ENCODE data around the gene VAV1. TPM values are rescaled to one million over a fixed set of nuclear protein-coding genes. Genes with fewer than 3 reads are reported as not detected.
"Not testable (repeated sequence)": the region's sequence is repeated elsewhere in the genome, so short reads cannot be mapped to it uniquely, and the experiment has no call there.

Gene VAV1
- total and polyA plus RNA-seq, 2 donors (not counting 3 experiments of a cell fraction or from before 2014, with no cell fraction given), result not detected

DNA sequence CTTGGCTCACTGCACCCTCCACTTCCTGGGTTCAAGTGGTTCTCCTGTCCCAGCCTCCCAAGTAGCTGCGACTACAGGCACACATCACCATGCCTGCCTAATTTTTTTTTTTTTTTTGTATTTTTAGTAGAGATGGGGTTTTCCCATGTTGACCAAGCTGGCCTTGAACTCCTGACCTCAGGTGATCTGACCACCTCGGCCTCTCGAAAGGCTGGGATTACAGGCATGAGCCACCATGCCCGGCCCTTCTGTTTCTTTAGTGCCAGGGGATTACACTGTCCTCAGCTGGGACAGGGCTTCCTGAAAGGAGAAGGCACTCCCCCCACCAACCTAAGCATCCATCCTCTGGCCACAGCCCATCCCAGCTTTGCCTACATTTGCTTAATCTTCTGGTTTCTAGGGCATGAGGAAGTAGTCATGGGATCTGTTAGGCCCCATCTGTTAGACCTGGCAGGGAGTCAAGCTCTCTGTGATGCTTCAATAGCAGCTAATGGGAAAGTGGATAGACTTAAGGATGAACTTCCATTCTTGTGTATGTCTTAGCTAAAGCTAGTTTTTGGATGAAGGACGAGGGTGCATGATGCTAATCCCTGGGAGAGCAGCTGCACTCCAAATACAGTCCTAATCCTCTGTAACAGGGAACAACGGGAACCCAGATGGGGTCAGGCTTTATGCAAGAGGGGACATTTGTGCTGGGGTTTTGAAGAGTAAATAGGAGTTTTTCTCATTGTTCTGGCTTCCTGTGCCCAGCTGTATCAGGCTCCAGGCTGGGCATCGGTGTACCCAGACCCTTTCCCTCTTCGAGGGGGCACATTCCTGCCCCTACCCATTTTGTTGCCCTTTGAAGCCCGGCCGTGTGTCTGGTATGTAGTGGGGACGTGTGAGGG, 2.6 kb downstream of the VAV1 start:
- FAIRE-seq, result no peak
- Histone ChIP-seq H3K27me3 (ENCODE audit: control insufficient read depth in 2 of 2, insufficient read depth in 2 of 2, low read length in 2 of 2) (no peaks in the 10 kb centered on the region), H3K4me3 (replicated peaks in 1 of 3; ENCODE audit: insufficient read depth in 1 of 3, low read depth in 1 of 3, low read length in 3 of 3) (no peak overlapping the region), H4K20me1 (replicated peaks; ENCODE audit: control insufficient read depth, extremely low read depth, insufficient read depth, low read length) (no peaks in the 10 kb centered on the region), H3K36me3 (ENCODE audit: control insufficient read depth in 2 of 2, extremely low read depth in 1 of 2, insufficient read depth in 2 of 2, low read length in 2 of 2) (no peaks in the 10 kb centered on the region), H3K9me1 (replicated peaks; ENCODE audit: control insufficient read depth, extremely low read depth, insufficient read depth, low read length) (no peaks in the 10 kb centered on the region), H3K79me2 (ENCODE audit: control insufficient read depth, insufficient read depth, low read length) (no peaks in the 10 kb centered on the region), H2AFZ (ENCODE audit: low read depth, low read length) (no peak overlapping the region), H3K4me2 (ENCODE audit: insufficient read depth, low read length) (no peak overlapping the region), H3K9me3 (replicated peaks; ENCODE audit: control insufficient read depth, insufficient read depth, low read length) (no peaks in the 10 kb centered on the region), H3K9ac (replicated peaks; ENCODE audit: extremely low read depth, insufficient read depth, low read length) (no peak overlapping the region), H3K4me1 (ENCODE audit: control insufficient read depth, extremely low read depth, insufficient read depth, low read length) (no peaks in the 10 kb centered on the region), H3K27ac (ENCODE audit: insufficient read depth, low read depth, low read length) (no peak overlapping the region)
- ChIA-PET CTCF (interaction anchor here (2.2 to 4.1 kb wide), 2 partner anchors 88 to 258 kb away, joined by 5 to 21 read pairs; no protein-coding TSS in a partner anchor), POLR2A (no interaction called here)
- TF ChIP-seq EZH2 (IDR thresholded peaks at IDR 0.05; ENCODE audit: borderline replicate concordance, low read depth, low read length, severe bottlenecking) (no peak), GATA2 (IDR thresholded peaks at IDR 0.05; ENCODE audit: insufficient read depth, insufficient read length, low read depth, low read length) (no peak), JUN (IDR thresholded peaks at IDR 0.05; ENCODE audit: borderline replicate concordance, insufficient read depth, insufficient read length, low read depth) (no peak), POLR2AphosphoS5 (IDR thresholded peaks at IDR 0.05; ENCODE audit: insufficient read depth, low read depth, low read length) (no peak), MYC (IDR thresholded peaks at IDR 0.05; ENCODE audit: low read depth, low read length) (no peak), MAX (IDR thresholded peaks at IDR 0.05; ENCODE audit: insufficient read depth, insufficient read length) (no peak), POLR2A (IDR thresholded peaks at IDR 0.05; ENCODE audit: low read depth, low read length) (no peak), FOS (IDR thresholded peaks at IDR 0.05; ENCODE audit: borderline replicate concordance, insufficient read depth, low read length) (no peak)
- TF ChIP-seq, protein P1, sequence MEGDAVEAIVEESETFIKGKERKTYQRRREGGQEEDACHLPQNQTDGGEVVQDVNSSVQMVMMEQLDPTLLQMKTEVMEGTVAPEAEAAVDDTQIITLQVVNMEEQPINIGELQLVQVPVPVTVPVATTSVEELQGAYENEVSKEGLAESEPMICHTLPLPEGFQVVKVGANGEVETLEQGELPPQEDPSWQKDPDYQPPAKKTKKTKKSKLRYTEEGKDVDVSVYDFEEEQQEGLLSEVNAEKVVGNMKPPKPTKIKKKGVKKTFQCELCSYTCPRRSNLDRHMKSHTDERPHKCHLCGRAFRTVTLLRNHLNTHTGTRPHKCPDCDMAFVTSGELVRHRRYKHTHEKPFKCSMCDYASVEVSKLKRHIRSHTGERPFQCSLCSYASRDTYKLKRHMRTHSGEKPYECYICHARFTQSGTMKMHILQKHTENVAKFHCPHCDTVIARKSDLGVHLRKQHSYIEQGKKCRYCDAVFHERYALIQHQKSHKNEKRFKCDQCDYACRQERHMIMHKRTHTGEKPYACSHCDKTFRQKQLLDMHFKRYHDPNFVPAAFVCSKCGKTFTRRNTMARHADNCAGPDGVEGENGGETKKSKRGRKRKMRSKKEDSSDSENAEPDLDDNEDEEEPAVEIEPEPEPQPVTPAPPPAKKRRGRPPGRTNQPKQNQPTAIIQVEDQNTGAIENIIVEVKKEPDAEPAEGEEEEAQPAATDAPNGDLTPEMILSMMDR (IDR thresholded peaks at IDR 0.05; ENCODE audit: extremely low read depth in 1 of 2, insufficient read depth in 1 of 2, low read depth in 1 of 2, low read length in 2 of 2), result no peak
- intact Hi-C loops (cut with micrococcal nuclease) (no loop called here), dilution Hi-C loops (cut with MboI; ENCODE audit: extremely low pct_ligation_motif_present, low sequenced_read_pairs) (no loop called here)
- no peak for DNase-seq (ENCODE audit: low read depth, low spot score)
- BruUV-seq (replicated peaks), result no TSS peak

- FAIRE-seq; BruUV-seq (replicated peaks); CTCF ChIA-PET: not testable (repeated sequence)
Measured at GRCh38 chr19:6776045-6776444, 3.5 kb downstream of the VAV1 start.

More at GRCh38 chr19:6776045-6776444, 3.5 kb downstream of the VAV1 start:
- H2AFZ ChIP-seq (ENCODE audit: low read depth, low read length); H3K4me1 ChIP-seq (ENCODE audit: control insufficient read depth, extremely low read depth, insufficient read depth, low read length); H3K27ac ChIP-seq (ENCODE audit: insufficient read depth, low read depth, low read length); DNase-seq (ENCODE audit: low read depth, low spot score); H3K9me1 ChIP-seq (replicated peaks; ENCODE audit: control insufficient read depth, extremely low read depth, insufficient read depth, low read length); H3K36me3 ChIP-seq (ENCODE audit: control insufficient read depth in 2 of 2, extremely low read depth in 1 of 2, insufficient read depth in 2 of 2, low read length in 2 of 2); POLR2A ChIA-PET; H3K9me3 ChIP-seq (replicated peaks; ENCODE audit: control insufficient read depth, insufficient read depth, low read length); H4K20me1 ChIP-seq (replicated peaks; ENCODE audit: control insufficient read depth, extremely low read depth, insufficient read depth, low read length); H3K4me2 ChIP-seq (ENCODE audit: insufficient read depth, low read length); H3K27me3 ChIP-seq (ENCODE audit: control insufficient read depth in 2 of 2, insufficient read depth in 2 of 2, low read length in 2 of 2); dilution Hi-C loops (cut with MboI; ENCODE audit: extremely low pct_ligation_motif_present, low sequenced_read_pairs); H3K79me2 ChIP-seq (ENCODE audit: control insufficient read depth, insufficient read depth, low read length); H3K9ac ChIP-seq (replicated peaks; ENCODE audit: extremely low read depth, insufficient read depth, low read length); H3K4me3 ChIP-seq (replicated peaks in 1 of 3; ENCODE audit: insufficient read depth in 1 of 3, low read depth in 1 of 3, low read length in 3 of 3); intact Hi-C loops (cut with micrococcal nuclease): not testable (repeated sequence)
